ENCODE measurements around the gene IL22.

GRCh38 chr12:68239309-68239982, 14.0 kb downstream of the IL22 start:
- TF ChIP-seq, protein P1, sequence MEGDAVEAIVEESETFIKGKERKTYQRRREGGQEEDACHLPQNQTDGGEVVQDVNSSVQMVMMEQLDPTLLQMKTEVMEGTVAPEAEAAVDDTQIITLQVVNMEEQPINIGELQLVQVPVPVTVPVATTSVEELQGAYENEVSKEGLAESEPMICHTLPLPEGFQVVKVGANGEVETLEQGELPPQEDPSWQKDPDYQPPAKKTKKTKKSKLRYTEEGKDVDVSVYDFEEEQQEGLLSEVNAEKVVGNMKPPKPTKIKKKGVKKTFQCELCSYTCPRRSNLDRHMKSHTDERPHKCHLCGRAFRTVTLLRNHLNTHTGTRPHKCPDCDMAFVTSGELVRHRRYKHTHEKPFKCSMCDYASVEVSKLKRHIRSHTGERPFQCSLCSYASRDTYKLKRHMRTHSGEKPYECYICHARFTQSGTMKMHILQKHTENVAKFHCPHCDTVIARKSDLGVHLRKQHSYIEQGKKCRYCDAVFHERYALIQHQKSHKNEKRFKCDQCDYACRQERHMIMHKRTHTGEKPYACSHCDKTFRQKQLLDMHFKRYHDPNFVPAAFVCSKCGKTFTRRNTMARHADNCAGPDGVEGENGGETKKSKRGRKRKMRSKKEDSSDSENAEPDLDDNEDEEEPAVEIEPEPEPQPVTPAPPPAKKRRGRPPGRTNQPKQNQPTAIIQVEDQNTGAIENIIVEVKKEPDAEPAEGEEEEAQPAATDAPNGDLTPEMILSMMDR (conservative IDR thresholded peaks at IDR 0.05; ENCODE audit: low read depth, low read length) = no peak
- no peak for TF ChIP-seq EZH2 (IDR thresholded peaks at IDR 0.05; ENCODE audit: low read length, unreplicated experiment)
- no peak for TF ChIP-seq EZH2phosphoT487 (IDR thresholded peaks at IDR 0.05; ENCODE audit: borderline replicate concordance, low read length)
